ENCODE data around the gene CD37. TPM values are rescaled to one million over a fixed set of nuclear protein-coding genes. Genes with fewer than 3 reads are reported as not detected.
A peak's percentile ranks its signal among the peaks of the same experiment; 100 is the strongest.
"Not testable (repeated sequence)": the region's sequence is repeated elsewhere in the genome, so short reads cannot be mapped to it uniquely, and the experiment has no call there.

Gene CD37
- total and polyA plus RNA-seq, 2 donors (not counting 1 experiment from before 2014, with no cell fraction given), result not detected

- DNase-seq (ENCODE audit: low read depth in 2 of 2), result peak; percentile 46 to 52
Observed at GRCh38 chr19:49297403-49297802, 37.8 kb upstream of the CD37 start.

GRCh38 chr19:49298653-49299052, 36.6 kb upstream of the CD37 start:
- H3K9ac ChIP-seq (ENCODE audit: insufficient read depth, low read length); H3K4me2 ChIP-seq (ENCODE audit: extremely low read depth, insufficient read depth, low read length); H3K4me3 ChIP-seq (replicated peaks in 1 of 4; ENCODE audit: control extremely low read depth in 1 of 4, insufficient read depth in 1 of 4, low read depth in 3 of 4, low read length in 4 of 4); H3K27ac ChIP-seq (ENCODE audit: insufficient read depth, low read length); H3K4me1 ChIP-seq (ENCODE audit: control insufficient read depth, extremely low read depth, insufficient read depth, low read length); H4K20me1 ChIP-seq (ENCODE audit: control insufficient read depth, extremely low read depth, insufficient read depth, low read length); H2AFZ ChIP-seq (ENCODE audit: low read length); H3K79me2 ChIP-seq (ENCODE audit: control insufficient read depth, insufficient read depth, low read length); H3K36me3 ChIP-seq (ENCODE audit: control insufficient read depth, insufficient read depth, low read length); H3K27me3 ChIP-seq (ENCODE audit: control insufficient read depth, insufficient read depth, low read length); DNase-seq (ENCODE audit: low read depth in 2 of 2); H3K9me3 ChIP-seq (ENCODE audit: control insufficient read depth, insufficient read depth, low read depth, low read length): not testable (repeated sequence)

More at GRCh38 chr19:49297403-49297802, 37.8 kb upstream of the CD37 start:
- Histone ChIP-seq H3K79me2 (ENCODE audit: control insufficient read depth, insufficient read depth, low read length) (no peaks in the 10 kb centered on the region), H3K4me1 (ENCODE audit: control insufficient read depth, extremely low read depth, insufficient read depth, low read length) (no peaks in the 10 kb centered on the region), H3K36me3 (ENCODE audit: control insufficient read depth, insufficient read depth, low read length) (no peaks in the 10 kb centered on the region), H3K9me3 (ENCODE audit: control insufficient read depth, insufficient read depth, low read depth, low read length) (no peaks in the 10 kb centered on the region), H4K20me1 (ENCODE audit: control insufficient read depth, extremely low read depth, insufficient read depth, low read length) (no peaks in the 10 kb centered on the region), H3K9ac (ENCODE audit: insufficient read depth, low read length) (no peak overlapping the region), H3K4me3 (replicated peaks in 1 of 4; ENCODE audit: control extremely low read depth in 1 of 4, insufficient read depth in 1 of 4, low read depth in 3 of 4, low read length in 4 of 4) (no peak overlapping the region), H2AFZ (ENCODE audit: low read length) (no peak overlapping the region), H3K27ac (ENCODE audit: insufficient read depth, low read length) (no peak overlapping the region), H3K27me3 (ENCODE audit: control insufficient read depth, insufficient read depth, low read length) (peaks cover 3% of the 10 kb centered on the region), H3K4me2 (ENCODE audit: extremely low read depth, insufficient read depth, low read length) (no peak overlapping the region)
- no peak for TF ChIP-seq EZH2 (IDR thresholded peaks at IDR 0.05; ENCODE audit: low read length, missing control alignments)
- TF ChIP-seq CTCF (conservative IDR thresholded peaks at IDR 0.05 in 1 of 2, IDR thresholded peaks at IDR 0.05 in 1 of 2; ENCODE audit: low read depth in 1 of 2, low read length in 2 of 2), result no peak

DNA sequence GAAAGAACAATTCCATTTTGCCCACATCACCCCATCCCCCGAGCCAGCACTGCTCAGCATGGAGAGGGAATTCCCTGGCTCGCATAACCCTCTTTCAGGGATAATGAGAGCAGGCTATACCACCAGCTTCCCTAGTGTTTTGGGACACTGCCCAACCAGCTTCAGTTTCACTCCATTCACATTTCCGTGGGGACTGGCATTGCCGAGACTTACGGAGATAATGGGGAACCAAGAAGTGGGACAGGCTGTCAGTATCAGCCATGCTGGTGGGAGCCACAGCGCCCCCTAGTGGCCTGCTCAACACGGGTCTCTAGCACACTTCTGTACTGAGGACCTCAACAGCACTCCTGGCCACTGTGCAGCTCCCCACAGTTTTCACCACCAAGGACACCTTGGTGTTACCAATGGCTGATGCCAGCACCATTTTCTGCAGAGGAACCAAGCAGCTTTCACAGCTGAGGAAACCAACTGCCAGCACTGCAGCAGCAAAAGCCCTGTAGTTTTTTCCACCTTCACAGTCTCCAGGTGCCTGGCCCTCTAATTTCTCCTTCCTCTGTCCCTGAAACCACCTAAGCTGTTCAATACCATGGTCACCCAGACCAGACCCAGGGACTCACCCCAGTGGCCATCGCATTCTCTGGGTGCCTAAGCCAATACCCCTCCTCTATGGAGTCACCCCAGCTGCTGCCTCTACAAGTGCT, 33.9 kb upstream of the CD37 start:
- H3K4me2 ChIP-seq (ENCODE audit: extremely low read depth, insufficient read depth, low read length), result peak overlapping the region; percentile 37

More for the DNA sequence above, 33.9 kb upstream of the CD37 start:
- peak; percentile 43 to 54 for DNase-seq (ENCODE audit: low read depth in 2 of 2)
- Histone ChIP-seq H3K36me3 (ENCODE audit: control insufficient read depth, insufficient read depth, low read length) (no peaks in the 10 kb centered on the region), H3K9ac (ENCODE audit: insufficient read depth, low read length) (no peak overlapping the region), H3K27me3 (ENCODE audit: control insufficient read depth, insufficient read depth, low read length) (no peaks in the 10 kb centered on the region), H3K4me3 (replicated peaks in 1 of 4; ENCODE audit: control extremely low read depth in 1 of 4, insufficient read depth in 1 of 4, low read depth in 3 of 4, low read length in 4 of 4) (peak overlapping the region in 1 of 4 experiments; percentile 35), H2AFZ (ENCODE audit: low read length) (peak overlapping the region; percentile 54), H3K79me2 (ENCODE audit: control insufficient read depth, insufficient read depth, low read length) (no peaks in the 10 kb centered on the region), H3K27ac (ENCODE audit: insufficient read depth, low read length) (no peak overlapping the region), H3K9me3 (ENCODE audit: control insufficient read depth, insufficient read depth, low read depth, low read length) (no peaks in the 10 kb centered on the region), H4K20me1 (ENCODE audit: control insufficient read depth, extremely low read depth, insufficient read depth, low read length) (no peaks in the 10 kb centered on the region), H3K4me1 (ENCODE audit: control insufficient read depth, extremely low read depth, insufficient read depth, low read length) (no peaks in the 10 kb centered on the region)
- TF ChIP-seq CTCF (conservative IDR thresholded peaks at IDR 0.05 in 1 of 2, IDR thresholded peaks at IDR 0.05 in 1 of 2; ENCODE audit: low read depth in 1 of 2, low read length in 2 of 2) (peak; percentile 66 to 90), EZH2 (IDR thresholded peaks at IDR 0.05; ENCODE audit: low read length, missing control alignments) (no peak)
